ENCODE data around the gene EIF6. TPM values are rescaled to one million over a fixed set of nuclear protein-coding genes. Genes with fewer than 3 reads are reported as not detected.
"Not testable (repeated sequence)": the region's sequence is repeated elsewhere in the genome, so short reads cannot be mapped to it uniquely, and the experiment has no call there.

Gene EIF6
- polyA plus RNA-seq, 3 donors, result 94.3 to 222 (median 190) TPM

- H2AFZ ChIP-seq (ENCODE audit: insufficient read depth, low read depth, low read length, poor library complexity, severe bottlenecking); H3K4me1 Mint-ChIP-seq; H3K9me3 Mint-ChIP-seq; H3K27ac Mint-ChIP-seq; H3K4me1 ChIP-seq (ENCODE audit: control insufficient read depth in 1 of 2, insufficient read depth in 2 of 2, low read length in 2 of 2); H3K4me3 Mint-ChIP-seq; H3K27me3 Mint-ChIP-seq (ENCODE audit: low read depth in 3 of 3); H3K79me2 ChIP-seq (ENCODE audit: insufficient read depth, low read length); H3K9me3 ChIP-seq (replicated peaks in 1 of 2; ENCODE audit: control insufficient read depth in 1 of 2, insufficient read depth in 1 of 2, low read length in 2 of 2); intact Hi-C loops (cut with micrococcal nuclease); H3K9ac ChIP-seq (ENCODE audit: insufficient read depth, low read length, poor library complexity, severe bottlenecking); H3K4me2 ChIP-seq (replicated peaks; ENCODE audit: extremely low read depth, low read length, poor library complexity, severe bottlenecking); DNase-seq; H3K4me3 ChIP-seq (replicated peaks in 1 of 3; ENCODE audit: low read depth in 2 of 3, low read length in 3 of 3); H3K27me3 ChIP-seq (ENCODE audit: control insufficient read depth in 2 of 2, insufficient read depth in 2 of 2, low read length in 2 of 2); H3K27ac ChIP-seq (ENCODE audit: low read depth in 1 of 2, low read length in 2 of 2): not testable (repeated sequence)
- peaks cover 20 to 43% of the 10 kb centered on the region in 2 donors for H3K36me3 ChIP-seq (replicated peaks in 1 of 2; ENCODE audit: control insufficient read depth in 1 of 2, insufficient read depth in 2 of 2, low read length in 2 of 2)
- peaks cover 16% of the 10 kb centered on the region for H4K20me1 ChIP-seq (ENCODE audit: insufficient read depth, low read length)
- WGBS (ENCODE audit: insufficient coverage), result no CpG with 5 or more reads among the region's 10 CpGs
- peaks cover 32 to 50% of the 10 kb centered on the region in 2 donors for H3K36me3 Mint-ChIP-seq
Measured at GRCh38 chr20:35262321-35262720, 22.3 kb downstream of the EIF6 start.

DNA sequence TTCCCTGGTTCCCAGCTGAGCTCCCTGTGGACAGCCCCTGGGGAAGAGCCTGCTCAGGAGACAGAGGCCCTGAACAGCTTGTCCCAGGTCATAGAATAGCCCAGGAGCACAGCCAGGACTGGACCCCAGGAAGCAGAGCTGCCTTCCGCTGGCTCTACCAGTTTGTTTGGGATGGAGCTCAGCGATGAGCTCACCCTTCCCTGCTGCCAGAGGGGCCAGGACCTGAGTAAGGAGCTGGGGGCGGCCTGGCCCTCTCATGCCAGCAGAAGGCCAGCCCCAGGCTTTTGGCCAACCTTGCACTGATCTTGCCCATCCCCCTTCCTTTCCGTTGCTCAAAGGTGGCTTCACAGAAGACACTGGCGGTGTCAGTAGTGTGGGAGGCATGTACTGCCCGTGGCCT is 24.1 kb downstream of the EIF6 start:
- no peak overlapping the region for H3K4me2 ChIP-seq (replicated peaks; ENCODE audit: extremely low read depth, low read length, poor library complexity, severe bottlenecking)
- Mint-ChIP-seq H3K9me3 (no peaks in the 10 kb centered on the region), H3K4me3 (no peak overlapping the region), H3K27ac (no peak overlapping the region), H3K27me3 (ENCODE audit: low read depth in 3 of 3) (peaks cover 0 to 2% (median 0%) of the 10 kb centered on the region in 3 donors), H3K36me3 (peaks cover 30 to 38% of the 10 kb centered on the region in 2 donors), H3K4me1 (peaks cover 3% of the 10 kb centered on the region)
- no peaks in the 10 kb centered on the region for H3K4me1 ChIP-seq (ENCODE audit: control insufficient read depth in 1 of 2, insufficient read depth in 2 of 2, low read length in 2 of 2)
- H2AFZ ChIP-seq (ENCODE audit: insufficient read depth, low read depth, low read length, poor library complexity, severe bottlenecking), result no peak overlapping the region
- no peak for DNase-seq
- 100% methylated on average over 4 of the region's 6 CpGs for WGBS (ENCODE audit: insufficient coverage)
- no peak overlapping the region for H3K4me3 ChIP-seq (replicated peaks in 1 of 3; ENCODE audit: low read depth in 2 of 3, low read length in 3 of 3)
- H3K27me3 ChIP-seq (ENCODE audit: control insufficient read depth in 2 of 2, insufficient read depth in 2 of 2, low read length in 2 of 2), result no peaks in the 10 kb centered on the region
- no peak overlapping the region for H3K27ac ChIP-seq (ENCODE audit: low read depth in 1 of 2, low read length in 2 of 2)
- TF ChIP-seq, protein P1, sequence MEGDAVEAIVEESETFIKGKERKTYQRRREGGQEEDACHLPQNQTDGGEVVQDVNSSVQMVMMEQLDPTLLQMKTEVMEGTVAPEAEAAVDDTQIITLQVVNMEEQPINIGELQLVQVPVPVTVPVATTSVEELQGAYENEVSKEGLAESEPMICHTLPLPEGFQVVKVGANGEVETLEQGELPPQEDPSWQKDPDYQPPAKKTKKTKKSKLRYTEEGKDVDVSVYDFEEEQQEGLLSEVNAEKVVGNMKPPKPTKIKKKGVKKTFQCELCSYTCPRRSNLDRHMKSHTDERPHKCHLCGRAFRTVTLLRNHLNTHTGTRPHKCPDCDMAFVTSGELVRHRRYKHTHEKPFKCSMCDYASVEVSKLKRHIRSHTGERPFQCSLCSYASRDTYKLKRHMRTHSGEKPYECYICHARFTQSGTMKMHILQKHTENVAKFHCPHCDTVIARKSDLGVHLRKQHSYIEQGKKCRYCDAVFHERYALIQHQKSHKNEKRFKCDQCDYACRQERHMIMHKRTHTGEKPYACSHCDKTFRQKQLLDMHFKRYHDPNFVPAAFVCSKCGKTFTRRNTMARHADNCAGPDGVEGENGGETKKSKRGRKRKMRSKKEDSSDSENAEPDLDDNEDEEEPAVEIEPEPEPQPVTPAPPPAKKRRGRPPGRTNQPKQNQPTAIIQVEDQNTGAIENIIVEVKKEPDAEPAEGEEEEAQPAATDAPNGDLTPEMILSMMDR (IDR thresholded peaks at IDR 0.05), result no peak
- no peaks in the 10 kb centered on the region for H3K9me3 ChIP-seq (replicated peaks in 1 of 2; ENCODE audit: control insufficient read depth in 1 of 2, insufficient read depth in 1 of 2, low read length in 2 of 2)
- H3K79me2 ChIP-seq (ENCODE audit: insufficient read depth, low read length), result no peaks in the 10 kb centered on the region
- peaks cover 12 to 34% of the 10 kb centered on the region in 2 donors for H3K36me3 ChIP-seq (replicated peaks in 1 of 2; ENCODE audit: control insufficient read depth in 1 of 2, insufficient read depth in 2 of 2, low read length in 2 of 2)
- intact Hi-C loops (cut with micrococcal nuclease), result no loop called here
- H4K20me1 ChIP-seq (ENCODE audit: insufficient read depth, low read length), result peaks cover 16% of the 10 kb centered on the region
- no peak overlapping the region for H3K9ac ChIP-seq (ENCODE audit: insufficient read depth, low read length, poor library complexity, severe bottlenecking)
